Measurements from ENCODE around the gene WAPL. TPM values are rescaled to one million over a fixed set of nuclear protein-coding genes. Genes with fewer than 3 reads are reported as not detected.
A peak's percentile ranks its signal among the peaks of the same experiment; 100 is the strongest.

The WAPL gene
- polyA plus RNA-seq, 1 donor (not counting 4 experiments of a cell fraction or from before 2014, with no cell fraction given), result 26.2 TPM

GRCh38 chr10:86518781-86519180 is 2.8 kb downstream of the WAPL start:
- H3K9me1 ChIP-seq (ENCODE audit: control insufficient read depth, extremely low read depth, insufficient read depth, low read length), result no peaks in the 10 kb centered on the region
- peaks cover 96% of the 10 kb centered on the region for H3K79me2 ChIP-seq (ENCODE audit: control insufficient read depth, insufficient read depth, low read length)
- H3K4me1 ChIP-seq (ENCODE audit: control insufficient read depth, extremely low read depth, insufficient read depth, low read length), result peaks cover 20% of the 10 kb centered on the region
- no peak for DNase-seq (ENCODE audit: low read depth, low spot score)
- H4K20me1 ChIP-seq (ENCODE audit: control insufficient read depth, extremely low read depth, insufficient read depth, low read length), result peaks cover 9% of the 10 kb centered on the region
- H3K9ac ChIP-seq (ENCODE audit: control insufficient read depth, extremely low read depth, insufficient read depth, low read length), result no peak overlapping the region
- no peaks in the 10 kb centered on the region for H3K9me3 ChIP-seq (ENCODE audit: control insufficient read depth, low read depth, low read length)
- peaks cover 2 to 12% of the 10 kb centered on the region in 2 experiments for H3K36me3 ChIP-seq (ENCODE audit: control insufficient read depth in 2 of 2, extremely low read depth in 1 of 2, insufficient read depth in 2 of 2, low read length in 2 of 2)
- peak overlapping the region; percentile 70 for H3K4me2 ChIP-seq (ENCODE audit: control insufficient read depth, extremely low read depth, insufficient read depth, low read depth, low read length)
- H3K27ac ChIP-seq (ENCODE audit: control insufficient read depth, insufficient read depth, low read length), result no peak overlapping the region
- H2AFZ ChIP-seq (ENCODE audit: control insufficient read depth, low read length), result no peak overlapping the region
- H3K27me3 ChIP-seq (ENCODE audit: control insufficient read depth, extremely low read depth, insufficient read depth, low read length), result no peaks in the 10 kb centered on the region
- TF ChIP-seq, protein P1, sequence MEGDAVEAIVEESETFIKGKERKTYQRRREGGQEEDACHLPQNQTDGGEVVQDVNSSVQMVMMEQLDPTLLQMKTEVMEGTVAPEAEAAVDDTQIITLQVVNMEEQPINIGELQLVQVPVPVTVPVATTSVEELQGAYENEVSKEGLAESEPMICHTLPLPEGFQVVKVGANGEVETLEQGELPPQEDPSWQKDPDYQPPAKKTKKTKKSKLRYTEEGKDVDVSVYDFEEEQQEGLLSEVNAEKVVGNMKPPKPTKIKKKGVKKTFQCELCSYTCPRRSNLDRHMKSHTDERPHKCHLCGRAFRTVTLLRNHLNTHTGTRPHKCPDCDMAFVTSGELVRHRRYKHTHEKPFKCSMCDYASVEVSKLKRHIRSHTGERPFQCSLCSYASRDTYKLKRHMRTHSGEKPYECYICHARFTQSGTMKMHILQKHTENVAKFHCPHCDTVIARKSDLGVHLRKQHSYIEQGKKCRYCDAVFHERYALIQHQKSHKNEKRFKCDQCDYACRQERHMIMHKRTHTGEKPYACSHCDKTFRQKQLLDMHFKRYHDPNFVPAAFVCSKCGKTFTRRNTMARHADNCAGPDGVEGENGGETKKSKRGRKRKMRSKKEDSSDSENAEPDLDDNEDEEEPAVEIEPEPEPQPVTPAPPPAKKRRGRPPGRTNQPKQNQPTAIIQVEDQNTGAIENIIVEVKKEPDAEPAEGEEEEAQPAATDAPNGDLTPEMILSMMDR (optimal IDR thresholded peaks at IDR 0.05 in 1 of 3, IDR thresholded peaks at IDR 0.05 in 1 of 3, conservative IDR thresholded peaks at IDR 0.05 in 1 of 3; ENCODE audit: extremely low read depth in 1 of 3, insufficient read depth in 2 of 3, low read length in 3 of 3), result no peak
- no peak for TF ChIP-seq EZH2 (IDR thresholded peaks at IDR 0.05; ENCODE audit: low read length)
- H3K4me3 ChIP-seq (ENCODE audit: control insufficient read depth in 2 of 3, extremely low read depth in 1 of 3, insufficient read depth in 2 of 3, low read depth in 1 of 3, low read length in 3 of 3), result no peak overlapping the region
- dilution Hi-C loops (cut with MboI; ENCODE audit: extremely low pct_ligation_motif_present, low sequenced_read_pairs), result no loop called here
- no peak for FAIRE-seq

- Histone ChIP-seq H3K36me3 (ENCODE audit: control insufficient read depth in 2 of 2, extremely low read depth in 1 of 2, insufficient read depth in 2 of 2, low read length in 2 of 2) (peaks cover 1 to 7% of the 10 kb centered on the region in 2 experiments), H3K9ac (ENCODE audit: control insufficient read depth, extremely low read depth, insufficient read depth, low read length) (no peak overlapping the region), H2AFZ (ENCODE audit: control insufficient read depth, low read length) (no peak overlapping the region), H3K4me2 (ENCODE audit: control insufficient read depth, extremely low read depth, insufficient read depth, low read depth, low read length) (no peak overlapping the region), H4K20me1 (ENCODE audit: control insufficient read depth, extremely low read depth, insufficient read depth, low read length) (peaks cover 6% of the 10 kb centered on the region), H3K9me3 (ENCODE audit: control insufficient read depth, low read depth, low read length) (no peaks in the 10 kb centered on the region), H3K79me2 (ENCODE audit: control insufficient read depth, insufficient read depth, low read length) (peaks cover 97% of the 10 kb centered on the region), H3K4me3 (ENCODE audit: control insufficient read depth in 2 of 3, extremely low read depth in 1 of 3, insufficient read depth in 2 of 3, low read depth in 1 of 3, low read length in 3 of 3) (no peak overlapping the region), H3K4me1 (ENCODE audit: control insufficient read depth, extremely low read depth, insufficient read depth, low read length) (peaks cover 6% of the 10 kb centered on the region), H3K27ac (ENCODE audit: control insufficient read depth, insufficient read depth, low read length) (no peak overlapping the region), H3K9me1 (ENCODE audit: control insufficient read depth, extremely low read depth, insufficient read depth, low read length) (no peaks in the 10 kb centered on the region), H3K27me3 (ENCODE audit: control insufficient read depth, extremely low read depth, insufficient read depth, low read length) (no peaks in the 10 kb centered on the region)
- DNase-seq (ENCODE audit: low read depth, low spot score) (no peak), FAIRE-seq (no peak)
- dilution Hi-C loops (cut with MboI; ENCODE audit: extremely low pct_ligation_motif_present, low sequenced_read_pairs), result no loop called here
- TF ChIP-seq EZH2 (IDR thresholded peaks at IDR 0.05; ENCODE audit: low read length), result no peak
Observed at GRCh38 chr10:86512137-86512536, 9.5 kb downstream of the WAPL start.

Data from keratinocyte (primary cell).